HG02588 (cell line): ENCODE measurements around the gene SERPINB10.

ENCODE experiments used
- ATAC-seq: cut with Tn5 transposase; IDR thresholded peaks from one replicate; pipeline ENCODE4 v1.9.1; 2021; ENCODE audit warnings: mild to moderate bottlenecking, moderate library complexity; ENCODE audit not compliant: unreplicated experiment

Gene SERPINB10

GRCh38 chr18:63977040-63977439 is 69.3 kb downstream of the SERPINB10 start:
- ATAC-seq, result no peak

- peak; percentile 75 for ATAC-seq
Measured at GRCh38 chr18:63979409-63979920, 71.7 kb downstream of the SERPINB10 start.

- ATAC-seq, result no peak
Measured at GRCh38 chr18:63980027-63980426, 72.3 kb downstream of the SERPINB10 start.

- ATAC-seq, result no peak
Measured at GRCh38 chr18:63980896-63981460, 73.2 kb downstream of the SERPINB10 start.

DNA sequence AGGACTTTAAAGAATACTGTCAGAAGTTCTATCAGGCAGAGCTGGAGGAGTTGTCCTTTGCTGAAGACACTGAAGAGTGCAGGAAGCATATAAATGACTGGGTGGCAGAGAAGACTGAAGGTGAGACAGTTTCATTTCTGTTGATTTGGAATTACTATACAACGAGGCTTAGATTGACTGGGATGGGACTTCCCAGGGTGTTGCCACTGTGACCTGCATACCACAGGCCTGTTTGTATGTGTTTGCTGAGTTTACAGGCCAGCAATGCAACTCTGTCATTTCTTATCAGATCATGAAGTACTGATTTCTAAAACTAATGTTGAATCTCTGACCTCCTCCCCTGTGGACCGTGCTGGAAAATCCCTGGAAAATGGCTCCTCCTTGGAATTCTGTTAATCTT is 74.0 kb downstream of the SERPINB10 start:
- ATAC-seq, result no peak

DNA sequence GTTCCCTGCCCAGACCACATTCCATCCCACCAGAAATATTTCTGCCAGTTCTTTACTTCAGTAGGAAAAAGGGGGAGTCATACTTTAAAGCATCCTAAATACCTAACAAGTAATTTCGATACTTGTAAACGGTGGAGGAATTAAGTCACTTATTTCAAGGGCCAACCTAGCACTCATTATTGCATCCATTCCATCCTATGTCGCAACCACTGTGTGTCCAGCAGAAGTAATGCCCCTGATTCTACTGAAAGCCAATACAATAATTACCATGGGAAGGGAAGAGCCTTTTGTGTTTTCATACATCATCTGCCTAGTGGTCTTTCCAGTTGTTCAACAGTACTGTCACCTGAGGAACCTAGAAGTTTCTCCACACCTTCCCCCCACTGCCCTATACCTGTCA is 74.6 kb downstream of the SERPINB10 start:
- ATAC-seq, result no peak
